Testis (tissue), 3 donors: ENCODE results near the gene TRIM37. TPM values are rescaled to one million over a fixed set of nuclear protein-coding genes. Genes with fewer than 3 reads are reported as not detected.
"Not testable (repeated sequence)": the region's sequence is repeated elsewhere in the genome, so short reads cannot be mapped to it uniquely, and the experiment has no call there.

Source experiments
- DNase-seq: peaks from one replicate; pipeline ENCODE4 v3.0.0-alpha.2; 2019
- H3K27ac ChIP-seq, 2 donors: fragments of 200-600 bp; sonication (generic); one replicate each; pipeline ENCODE4 v1.5.1; 2019
- H3K27me3 ChIP-seq: fragments of 200-600 bp; sonication (generic); one replicate; pipeline ENCODE4 v1.5.1; 2019
- H3K36me3 ChIP-seq: fragments of 200-600 bp; sonication (generic); one replicate; pipeline ENCODE4 v1.5.1; 2017; ENCODE audit warnings: low read depth; ENCODE audit errors: missing control alignments
- H3K4me1 ChIP-seq: fragments of 200-600 bp; sonication (generic); one replicate; pipeline ENCODE4 v1.5.1; 2019
- H3K4me3 ChIP-seq, 2 donors: fragments of 200-600 bp; sonication (generic); one replicate each; pipeline ENCODE4 v1.5.1; 2017 to 2019
- H3K9me3 ChIP-seq: fragments of 200-600 bp; sonication (generic); one replicate; pipeline ENCODE4 v1.5.1; 2017
- CTCF ChIP-seq, 3 experiments: fragments of 450-650 bp in 2 of 3; fragments of 200-600 bp in 1 of 3; sonication (generic) in 1 of 3; IDR thresholded peaks; one replicate each; pipeline ENCODE4 v1.5.1; 2016 to 2019; ENCODE audit warnings: antibody characterized with exemption in 3 of 3, mild to moderate bottlenecking in 2 of 3, moderate library complexity in 1 of 3
- POLR2A ChIP-seq: fragments of 450-650 bp; IDR thresholded peaks from one replicate; pipeline ENCODE4 v1.6.1; 2017; ENCODE audit warnings: antibody characterized with exemption, mild to moderate bottlenecking, moderate library complexity
- WGBS, 2 donors: methylation state at CpG; one replicate each; pipeline ENCODE4 v1.1.5; 2018; 5-methylcytosine and 5-hydroxymethylcytosine counted together
- intact Hi-C: fragments of 100-400 bp; cut with DNase I; formaldehyde crosslinking; loops from one replicate; pipeline ENCODE4 v1.15.1; 2023; ENCODE audit warnings: low total_unique reads
- polyA plus RNA-seq: library from polyadenylated mRNA; stranded (reverse); fragments of 350-450 nt; fragmentation: Illumina TruSeq; extraction: RNeasy Lipid Tissue Mini Kit (QIAGEN cat#74804); gene quantifications from one replicate; pipeline ENCODE4 v1.2.3, GENCODE V29; 2014; ENCODE audit warnings: low read depth, low replicate concordance; ENCODE audit not compliant: insufficient read depth
- total RNA-seq, 2 donors: library from RNA; depleted of rRNA; stranded (reverse); fragments of >200 nt; gene quantifications; one replicate each; pipeline ENCODE4 v1.2.3, GENCODE V29; 2016

Gene TRIM37
- total and polyA plus RNA-seq, 3 donors from 2014 or later, result 98.5 to 149 (median 119) TPM

GRCh38 chr17:58956997-58957724, 149.5 kb downstream of the TRIM37 start:
- WGBS, 2 donors, result 81 to 84% methylated on average over 2 of the region's 2 CpGs
- H3K27ac ChIP-seq, result no peak overlapping the region
- H3K4me3 ChIP-seq, result no peak overlapping the region
- TF ChIP-seq POLR2A (no peak), CTCF (IDR thresholded peaks at IDR 0.05) (no peak)
- no peaks in the 10 kb centered on the region for H3K27me3 ChIP-seq
- H3K4me1 ChIP-seq, result no peaks in the 10 kb centered on the region
- no peaks in the 10 kb centered on the region for H3K9me3 ChIP-seq
- intact Hi-C loops, result no loop called here
- DNase-seq, result no peak
- no peaks in the 10 kb centered on the region for H3K36me3 ChIP-seq

DNA sequence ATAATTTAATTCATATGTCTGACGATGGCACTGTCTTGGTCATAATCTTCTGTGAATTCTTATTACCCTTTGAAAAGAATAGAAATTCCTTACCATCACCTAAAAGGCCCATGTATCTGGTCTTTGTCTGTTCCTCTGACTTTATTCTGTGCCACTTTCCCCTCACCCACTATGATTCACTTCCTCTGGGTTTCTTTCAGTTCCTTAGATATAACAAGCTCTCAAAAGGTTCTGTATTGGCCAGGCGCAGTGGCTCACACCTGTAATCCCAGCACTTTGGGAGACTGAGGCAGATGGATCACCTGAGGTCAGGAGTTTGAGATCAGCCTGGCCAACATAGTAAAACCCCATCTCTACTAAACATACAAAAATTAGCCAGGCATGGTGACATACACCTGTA, 152.3 kb downstream of the TRIM37 start:
- H3K27ac ChIP-seq, intact Hi-C loops, H3K4me3 ChIP-seq, H3K4me1 ChIP-seq, H3K9me3 ChIP-seq, H3K36me3 ChIP-seq, DNase-seq, H3K27me3 ChIP-seq: not testable (repeated sequence)
- 86 to 93% methylated on average over 2 of the region's 2 CpGs for WGBS, 2 donors

DNA sequence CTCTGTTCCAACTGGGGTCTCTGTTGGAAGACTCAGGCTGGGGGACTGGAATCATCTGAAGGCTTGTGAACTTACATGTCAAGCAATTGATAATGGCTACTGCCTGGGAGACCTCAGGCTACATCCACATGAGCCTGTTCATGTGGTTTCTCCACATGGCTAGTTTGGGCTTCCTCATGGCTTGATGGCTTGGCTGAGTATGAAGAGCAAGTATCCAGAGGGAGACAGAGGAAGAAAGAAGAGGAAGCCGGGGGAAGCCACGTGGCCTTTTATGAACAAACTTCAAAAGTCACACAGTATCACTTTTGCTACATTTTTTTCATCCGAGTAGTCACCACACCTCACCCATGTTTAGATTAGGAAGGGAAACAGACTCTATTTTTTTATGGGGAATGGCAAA, 158.9 kb downstream of the TRIM37 start:
- DNase-seq, result no peak

DNA sequence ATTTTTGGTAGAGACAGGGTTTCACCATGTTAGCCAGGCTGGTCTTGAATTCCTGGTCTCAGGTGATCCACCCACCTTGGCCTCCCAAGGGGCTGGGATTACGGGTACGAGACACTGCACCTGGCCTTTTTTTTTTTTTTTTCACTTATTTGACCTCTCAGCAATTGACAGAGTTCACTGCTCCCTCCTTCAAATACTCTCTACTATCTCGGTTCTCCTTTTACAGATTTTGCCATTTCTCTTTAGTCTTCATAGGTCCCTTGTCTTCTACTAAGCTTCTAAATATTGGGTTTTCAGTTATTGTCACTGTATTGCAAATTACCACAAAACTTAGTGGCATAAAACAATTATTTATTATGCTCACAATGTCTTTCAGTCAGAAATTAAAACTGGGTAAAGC, 159.3 kb downstream of the TRIM37 start:
- Histone ChIP-seq H3K9me3 (no peaks in the 10 kb centered on the region), H3K27ac (no peak overlapping the region), H3K4me3 (no peak overlapping the region), H3K36me3 (no peaks in the 10 kb centered on the region), H3K4me1 (no peaks in the 10 kb centered on the region), H3K27me3 (no peaks in the 10 kb centered on the region)
- 91 to 98% methylated on average over 3 of the region's 3 CpGs for WGBS, 2 donors
- TF ChIP-seq CTCF (IDR thresholded peaks at IDR 0.05) (no peak), POLR2A (no peak)
- no peak for DNase-seq
- intact Hi-C loops, result no loop called here

More for the DNA sequence above, 158.9 kb downstream of the TRIM37 start:
- H3K36me3 ChIP-seq, result no peaks in the 10 kb centered on the region
- no peak overlapping the region for H3K27ac ChIP-seq
- no peaks in the 10 kb centered on the region for H3K9me3 ChIP-seq
- TF ChIP-seq POLR2A (no peak), CTCF (IDR thresholded peaks at IDR 0.05) (no peak)
- H3K4me1 ChIP-seq, result no peaks in the 10 kb centered on the region
- WGBS, 2 donors, result 82 to 86% methylated on average over 3 of the region's 3 CpGs
- H3K27me3 ChIP-seq, result no peaks in the 10 kb centered on the region
- intact Hi-C loops, result no loop called here
- no peak overlapping the region for H3K4me3 ChIP-seq

- H3K27ac ChIP-seq, result no peak overlapping the region
- H3K4me1 ChIP-seq, result no peaks in the 10 kb centered on the region
- H3K36me3 ChIP-seq, result no peaks in the 10 kb centered on the region
- no peaks in the 10 kb centered on the region for H3K27me3 ChIP-seq
- 78 to 82% methylated on average over 2 of the region's 2 CpGs for WGBS, 2 donors
- no peaks in the 10 kb centered on the region for H3K9me3 ChIP-seq
- TF ChIP-seq POLR2A, result no peak
- TF ChIP-seq CTCF (IDR thresholded peaks at IDR 0.05), result no peak
- no peak for DNase-seq
- intact Hi-C loops, result no loop called here
- H3K4me3 ChIP-seq, result no peak overlapping the region
These were observed 162.5 kb downstream of the TRIM37 start for GRCh38 chr17:58944166-58944565.
